Measurements from ENCODE around the gene ADRA2B. TPM values are rescaled to one million over a fixed set of nuclear protein-coding genes. Genes with fewer than 3 reads are reported as not detected.

Gene ADRA2B
- total RNA-seq, 2 donors from 2014 or later: 0.54 to 0.90 TPM

DNA sequence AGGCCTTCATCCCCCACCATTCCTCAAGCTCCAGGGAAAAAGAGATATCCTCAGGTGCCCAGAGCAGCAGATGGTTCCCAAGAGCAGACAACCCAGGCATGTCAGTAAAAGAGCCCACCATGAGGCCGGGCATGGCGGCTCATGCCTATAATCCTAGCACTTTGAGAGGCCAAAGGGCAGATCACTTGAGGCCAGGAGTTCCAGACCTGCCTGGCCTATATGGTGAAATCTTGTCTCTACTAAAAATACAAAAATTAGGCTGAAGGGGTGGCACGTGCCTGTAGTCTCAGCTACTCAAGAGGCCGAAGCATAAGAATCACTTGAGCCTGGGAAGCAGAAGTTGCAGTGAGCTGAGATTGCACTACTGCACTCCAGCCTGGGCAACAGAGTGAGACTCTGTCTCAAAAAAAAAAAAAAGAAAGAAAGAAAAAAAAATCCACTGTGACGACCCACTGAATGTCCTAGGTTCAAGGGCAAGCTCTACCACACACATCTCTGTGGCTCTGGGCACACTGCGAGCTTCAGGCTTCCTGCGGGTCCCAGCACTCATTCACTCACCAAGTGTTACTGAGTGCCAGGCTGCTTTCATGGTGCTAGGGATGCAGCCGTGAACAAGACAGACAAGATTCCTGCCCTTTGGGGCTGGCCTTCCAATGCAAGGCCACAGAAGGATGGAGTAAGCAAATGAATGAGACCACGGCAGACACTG is 35.4 kb upstream of the ADRA2B start:
- DNase-seq: no peak
- Histone ChIP-seq H3K4me1 (no peaks in the 10 kb centered on the region), H3K27me3 (no peaks in the 10 kb centered on the region), H3K9ac (ENCODE audit: low read depth in 2 of 2, low read length in 2 of 2) (no peak overlapping the region), H3K27ac (no peak overlapping the region), H3K9me3 (no peaks in the 10 kb centered on the region), H3K4me3 (no peak overlapping the region), H3K36me3 (no peaks in the 10 kb centered on the region)
- intact Hi-C loops (cut with DNase I): no loop called here
- TF ChIP-seq, protein P1, sequence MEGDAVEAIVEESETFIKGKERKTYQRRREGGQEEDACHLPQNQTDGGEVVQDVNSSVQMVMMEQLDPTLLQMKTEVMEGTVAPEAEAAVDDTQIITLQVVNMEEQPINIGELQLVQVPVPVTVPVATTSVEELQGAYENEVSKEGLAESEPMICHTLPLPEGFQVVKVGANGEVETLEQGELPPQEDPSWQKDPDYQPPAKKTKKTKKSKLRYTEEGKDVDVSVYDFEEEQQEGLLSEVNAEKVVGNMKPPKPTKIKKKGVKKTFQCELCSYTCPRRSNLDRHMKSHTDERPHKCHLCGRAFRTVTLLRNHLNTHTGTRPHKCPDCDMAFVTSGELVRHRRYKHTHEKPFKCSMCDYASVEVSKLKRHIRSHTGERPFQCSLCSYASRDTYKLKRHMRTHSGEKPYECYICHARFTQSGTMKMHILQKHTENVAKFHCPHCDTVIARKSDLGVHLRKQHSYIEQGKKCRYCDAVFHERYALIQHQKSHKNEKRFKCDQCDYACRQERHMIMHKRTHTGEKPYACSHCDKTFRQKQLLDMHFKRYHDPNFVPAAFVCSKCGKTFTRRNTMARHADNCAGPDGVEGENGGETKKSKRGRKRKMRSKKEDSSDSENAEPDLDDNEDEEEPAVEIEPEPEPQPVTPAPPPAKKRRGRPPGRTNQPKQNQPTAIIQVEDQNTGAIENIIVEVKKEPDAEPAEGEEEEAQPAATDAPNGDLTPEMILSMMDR (IDR thresholded peaks at IDR 0.05): no peak

DNA sequence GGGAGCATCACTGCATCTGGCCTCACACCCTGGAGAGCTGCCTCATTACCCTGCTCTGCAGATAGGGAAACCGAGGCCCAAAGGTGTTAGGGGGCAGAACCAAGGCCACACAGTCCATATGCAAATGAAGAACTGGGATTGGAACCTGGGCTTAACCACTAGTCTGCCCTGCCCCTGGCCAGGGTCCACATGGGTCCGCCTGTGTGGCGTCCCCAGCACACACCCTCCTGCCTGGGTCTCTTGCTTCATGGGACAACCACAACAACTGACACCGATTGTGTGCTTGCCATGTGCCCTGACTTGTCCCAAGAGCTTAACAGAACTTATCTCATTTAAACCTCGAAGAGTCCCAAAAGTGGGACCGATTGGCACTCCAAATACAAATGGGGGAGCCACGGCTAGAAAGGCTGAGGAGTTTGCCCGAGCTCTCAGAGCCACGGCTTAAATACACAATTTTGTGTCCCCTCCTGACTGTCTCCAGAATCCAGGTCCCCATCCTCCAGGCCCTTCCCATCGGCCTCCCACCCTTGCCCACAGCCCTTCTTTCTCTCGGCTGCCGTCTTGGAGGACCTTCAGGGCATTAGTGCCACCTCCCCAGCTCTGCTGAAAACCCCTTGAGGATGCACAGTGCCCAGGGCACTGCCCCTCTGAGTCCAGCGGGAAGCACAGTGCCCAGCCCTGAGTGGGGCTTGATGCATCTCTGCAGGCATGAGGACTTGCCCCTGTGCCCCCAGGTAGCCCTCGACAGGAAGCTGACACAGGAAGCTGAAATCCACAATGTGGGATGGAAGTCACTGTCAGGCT is 34.6 kb upstream of the ADRA2B start:
- no peak for DNase-seq
- Histone ChIP-seq H3K9ac (ENCODE audit: low read depth in 2 of 2, low read length in 2 of 2) (no peak overlapping the region), H3K4me1 (no peaks in the 10 kb centered on the region), H3K36me3 (no peaks in the 10 kb centered on the region), H3K4me3 (no peak overlapping the region), H3K9me3 (no peaks in the 10 kb centered on the region), H3K27me3 (no peaks in the 10 kb centered on the region), H3K27ac (no peak overlapping the region)
- intact Hi-C loops (cut with DNase I): no loop called here
- TF ChIP-seq, protein P1 (IDR thresholded peaks at IDR 0.05): no peak

DNA sequence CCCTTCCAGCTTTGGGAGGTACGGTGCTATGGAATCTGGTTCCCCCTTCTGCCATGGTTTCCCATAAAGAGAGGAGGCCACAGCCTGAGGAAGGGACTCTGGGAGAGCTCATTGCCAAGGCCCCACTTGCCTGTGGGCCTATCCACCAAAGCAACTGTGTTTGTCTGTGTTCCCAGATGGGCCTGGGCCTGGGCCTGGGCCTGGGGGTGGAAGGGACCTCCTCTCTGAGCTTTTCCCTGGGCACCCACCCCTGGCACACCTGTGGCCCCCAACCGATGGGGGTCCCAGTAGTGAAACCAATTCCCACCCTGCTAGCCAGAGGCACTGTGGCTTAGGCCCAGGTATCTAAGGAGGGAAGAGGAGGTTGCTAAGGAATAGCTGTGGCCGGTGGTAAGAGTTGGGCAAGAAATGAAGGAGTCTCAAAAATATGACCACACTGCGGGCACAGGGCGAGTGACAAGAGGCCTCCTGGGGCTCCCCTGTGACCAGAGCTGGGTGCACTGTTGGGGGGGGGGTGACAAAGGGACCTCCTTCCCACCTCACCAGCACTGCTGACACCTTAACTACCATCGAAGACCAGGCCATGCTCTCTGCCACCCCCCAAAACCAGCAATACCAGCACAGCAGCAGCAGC is 33.8 kb upstream of the ADRA2B start:
- H3K4me3 ChIP-seq: no peak overlapping the region
- H3K9me3 ChIP-seq: no peaks in the 10 kb centered on the region
- H3K36me3 ChIP-seq: no peaks in the 10 kb centered on the region
- H3K9ac ChIP-seq (ENCODE audit: low read depth in 2 of 2, low read length in 2 of 2): no peak overlapping the region
- DNase-seq: no peak
- TF ChIP-seq, protein P1 (IDR thresholded peaks at IDR 0.05): no peak
- no peak overlapping the region for H3K27ac ChIP-seq
- no peaks in the 10 kb centered on the region for H3K27me3 ChIP-seq
- no peaks in the 10 kb centered on the region for H3K4me1 ChIP-seq
- intact Hi-C loops (cut with DNase I): no loop called here

DNA sequence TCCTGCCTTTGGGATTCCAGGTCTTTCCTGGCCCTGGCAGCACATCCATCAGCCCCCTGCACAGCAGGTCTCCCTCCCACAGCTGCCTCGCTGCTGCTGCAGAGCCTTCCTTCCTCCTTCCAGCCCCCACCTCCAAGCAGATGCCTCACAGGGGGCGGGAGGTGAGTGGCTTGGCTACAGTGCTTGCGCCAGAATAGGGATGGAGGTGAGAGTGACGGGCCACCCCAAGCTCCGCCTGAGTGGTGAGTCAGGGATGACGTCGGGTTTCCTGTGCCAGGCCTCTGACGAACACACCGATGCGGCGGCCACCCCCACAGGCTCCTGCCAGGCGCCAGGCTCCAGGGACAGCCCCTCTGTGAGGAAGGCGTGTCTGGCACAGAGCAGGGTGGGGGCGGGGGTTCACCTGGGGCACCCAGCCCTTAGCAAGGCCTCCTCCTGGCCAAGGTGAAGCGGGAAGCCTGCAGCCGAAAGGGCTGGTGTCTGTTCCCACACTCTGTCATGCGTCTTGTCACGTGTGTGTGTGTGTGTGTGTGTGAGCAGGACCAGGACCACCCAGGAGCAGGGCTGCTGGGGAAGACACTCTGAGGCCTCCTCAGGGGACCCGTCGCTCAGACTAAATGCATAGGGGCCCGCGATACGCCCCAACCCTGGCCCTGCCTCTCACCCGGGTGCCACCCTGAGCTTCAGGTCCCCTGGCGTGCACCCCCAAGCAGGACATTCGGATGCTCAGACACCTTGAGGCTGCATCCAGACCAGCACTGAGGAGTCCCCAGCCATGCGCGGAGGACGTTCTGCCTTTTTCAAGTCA is 32.2 kb upstream of the ADRA2B start:
- H3K27ac ChIP-seq: no peak overlapping the region

More for the DNA sequence above, 32.2 kb upstream of the ADRA2B start:
- peak overlapping the region in 1 of 2 donors; percentile 48 for H3K9ac ChIP-seq (ENCODE audit: low read depth in 2 of 2, low read length in 2 of 2)
- peak; percentile 73 for DNase-seq
- H3K36me3 ChIP-seq: no peaks in the 10 kb centered on the region
- H3K9me3 ChIP-seq: no peaks in the 10 kb centered on the region
- H3K27me3 ChIP-seq: no peaks in the 10 kb centered on the region
- intact Hi-C loops (cut with DNase I): loop anchor here (5.0 kb wide), 1 partner anchor 114 kb away; no protein-coding TSS in a partner anchor
- TF ChIP-seq, protein P1 (IDR thresholded peaks at IDR 0.05): no peak
- no peak overlapping the region for H3K4me3 ChIP-seq
- no peaks in the 10 kb centered on the region for H3K4me1 ChIP-seq

Measured in colonic mucosa (tissue), 4 donors.